H1 (cell line): Measurements from ENCODE around the gene PLLP. TPM values are rescaled to one million over a fixed set of nuclear protein-coding genes. Genes with fewer than 3 reads are reported as not detected.

Source experiments
- CTCF ChIA-PET: fragments of 300-600 bp; sonication (Branson Sonifier 250); formaldehyde crosslinking; loops from one replicate; lab custom pipeline; 2021; ENCODE audit not compliant: partially characterized antibody; lab: Charles Lee
- POLR2A ChIA-PET: fragments of 300-600 bp; sonication (Branson Sonifier 250); formaldehyde crosslinking; loops from one replicate; lab custom pipeline; 2021; ENCODE audit warnings: inconsistent platforms; ENCODE audit not compliant: partially characterized antibody; lab: Charles Lee
- DNase-seq, 2 experiments: peaks; one replicate each; pipeline versions ENCODE4 v3.0.0 to v3.0.0-alpha.2; 2010 to 2022; ENCODE audit warnings: low spot score in 2 of 2, low read depth in 1 of 2, mixed read lengths in 1 of 2
- FAIRE-seq: peaks from 2 replicates; lab custom pipeline; 2011; peaks lifted over from hg19 to GRCh38; lab: Jason Lieb, UNC
- H2AFZ ChIP-seq: 2 replicates; pipeline ENCODE4 v1.8.1; 2012; ENCODE audit warnings: low read length, inconsistent platforms
- H2AK5ac ChIP-seq: 2 replicates; pipeline ENCODE4 v1.6.1; 2013; ENCODE audit warnings: low read depth, low read length
- H2BK120ac ChIP-seq: replicated peaks from 2 replicates; pipeline ENCODE3; 2013; ENCODE audit warnings: low read depth, low read length, inconsistent platforms
- H2BK12ac ChIP-seq: 2 replicates; pipeline ENCODE4 v1.6.1; 2013; ENCODE audit warnings: low read depth, low read length
- H2BK15ac ChIP-seq: 2 replicates; pipeline ENCODE4 v1.6.1; 2013; ENCODE audit warnings: low read length
- H2BK20ac ChIP-seq: 2 replicates; pipeline ENCODE4 v1.6.1; 2013; ENCODE audit warnings: low read length
- H2BK5ac ChIP-seq: 2 replicates; pipeline ENCODE4 v1.6.1; 2013; ENCODE audit warnings: low read depth, low read length
- H3K14ac ChIP-seq: 2 replicates; pipeline ENCODE4 v1.6.1; 2013; ENCODE audit warnings: inconsistent platforms; ENCODE audit not compliant: insufficient read length
- H3K18ac ChIP-seq: 2 replicates; pipeline ENCODE4 v1.6.1; 2013; ENCODE audit warnings: low read length; ENCODE audit errors: extremely low read depth
- H3K23ac ChIP-seq: 2 replicates; pipeline ENCODE4 v1.6.1; 2013; ENCODE audit warnings: inconsistent platforms; ENCODE audit not compliant: insufficient read length
- H3K23me2 ChIP-seq: 2 replicates; pipeline ENCODE4 v1.6.1; 2013; ENCODE audit warnings: low read depth, low read length
- H3K27ac ChIP-seq: 2 replicates; pipeline ENCODE4 v1.6.1; 2011; ENCODE audit warnings: low read depth, low read length, inconsistent platforms
- H3K27me3 ChIP-seq, 4 experiments: replicated peaks in 1 of 4; 1 replicate in 1 of 4; 2 replicates in 3 of 4; pipeline versions ENCODE4 v1.6.1 to v1.8.1; 2011 to 2013; ENCODE audit warnings: low read length in 3 of 4, mild to moderate bottlenecking in 3 of 4, inconsistent platforms in 2 of 4, mixed read lengths in 2 of 4, moderate library complexity in 1 of 4; ENCODE audit not compliant: control insufficient read depth in 3 of 4, insufficient read depth in 3 of 4; ENCODE audit errors: extremely low read depth in 1 of 4
- H3K36me3 ChIP-seq, 4 experiments: 2 replicates each; pipeline versions ENCODE4 v1.6.1 to v1.8.1; 2011 to 2013; ENCODE audit warnings: mild to moderate bottlenecking in 4 of 4, low read length in 3 of 4, moderate library complexity in 2 of 4, control low read depth in 1 of 4, inconsistent platforms in 1 of 4; ENCODE audit not compliant: insufficient read depth in 4 of 4, control insufficient read depth in 2 of 4
- H3K4ac ChIP-seq: replicated peaks from 2 replicates; pipeline ENCODE3; 2013; ENCODE audit warnings: low read length, low read depth, mixed read lengths, inconsistent platforms; ENCODE audit not compliant: insufficient read length
- H3K4me1 ChIP-seq, 4 experiments: replicated peaks in 1 of 4; 1 replicate in 1 of 4; 2 replicates in 3 of 4; pipeline versions ENCODE4 v1.6.1 to v1.8.1; 2011 to 2013; ENCODE audit warnings: low read length in 3 of 4, inconsistent platforms in 2 of 4, mixed read lengths in 1 of 4; ENCODE audit not compliant: insufficient read depth in 4 of 4, control insufficient read depth in 3 of 4
- H3K4me2 ChIP-seq, 2 experiments: 2 replicates each; pipeline versions ENCODE4 v1.6.1 to v1.8.1; 2011 to 2013; ENCODE audit warnings: low read depth in 2 of 2, low read length in 2 of 2, control low read depth in 1 of 2, inconsistent platforms in 1 of 2, mild to moderate bottlenecking in 1 of 2; ENCODE audit not compliant: insufficient read depth in 1 of 2
- H3K4me3 ChIP-seq, 4 experiments: fragments of 200-600, 300-600 bp in 1 of 4; sonication (generic), shearing (Covaris generic), sonication (Bioruptor Twin) in 1 of 4; 2 replicates each; pipeline versions ENCODE4 v1.5.1 to v1.8.1; 2011 to 2016; ENCODE audit warnings: low read length in 4 of 4, low read depth in 3 of 4, control low read depth in 2 of 4, inconsistent platforms in 2 of 4, mild to moderate bottlenecking in 2 of 4, mixed read lengths in 1 of 4, moderate library complexity in 1 of 4; ENCODE audit not compliant: insufficient read depth in 2 of 4; ENCODE audit errors: extremely low read depth in 1 of 4
- H3K56ac ChIP-seq: replicated peaks from 2 replicates; pipeline ENCODE3; 2013; ENCODE audit warnings: low read depth, mild to moderate bottlenecking, mixed read lengths, low read length, inconsistent platforms; ENCODE audit not compliant: insufficient read length
- H3K79me1 ChIP-seq: 2 replicates; pipeline ENCODE4 v1.6.1; 2013; ENCODE audit warnings: low read depth, low read length, control low read depth
- H3K79me2 ChIP-seq, 2 experiments: 2 replicates each; pipeline versions ENCODE4 v1.6.1 to v1.8.1; 2012 to 2013; ENCODE audit warnings: low read length in 2 of 2, mild to moderate bottlenecking in 2 of 2, inconsistent platforms in 1 of 2; ENCODE audit not compliant: insufficient read depth in 2 of 2, control insufficient read depth in 1 of 2
- H3K9ac ChIP-seq, 4 experiments: replicated peaks in 1 of 4; 1 replicate in 1 of 4; 2 replicates in 3 of 4; pipeline versions ENCODE4 v1.6.1 to v1.8.1; 2011 to 2013; ENCODE audit warnings: low read depth in 3 of 4, low read length in 3 of 4, control low read depth in 2 of 4, mild to moderate bottlenecking in 2 of 4, moderate library complexity in 2 of 4, inconsistent platforms in 1 of 4; ENCODE audit errors: extremely low read depth in 1 of 4
- H3K9me3 ChIP-seq, 2 experiments: 2 replicates each; pipeline versions ENCODE4 v1.6.1 to v1.8.1; 2012 to 2013; ENCODE audit warnings: mild to moderate bottlenecking in 2 of 2, moderate library complexity in 2 of 2, control low read depth in 1 of 2, inconsistent platforms in 1 of 2, low read depth in 1 of 2, low read length in 1 of 2, mixed read lengths in 1 of 2; ENCODE audit not compliant: insufficient read depth in 2 of 2
- H4K20me1 ChIP-seq, 2 experiments: replicated peaks in 1 of 2; 2 replicates each; pipeline versions ENCODE3 to v1.8.1; 2011 to 2013; ENCODE audit warnings: inconsistent platforms in 2 of 2, low read length in 2 of 2, mild to moderate bottlenecking in 1 of 2; ENCODE audit not compliant: insufficient read depth in 2 of 2, control insufficient read depth in 1 of 2
- H4K5ac ChIP-seq: 2 replicates; pipeline ENCODE4 v1.6.1; 2013; ENCODE audit warnings: low read length, low read depth, mixed read lengths, inconsistent platforms; ENCODE audit not compliant: insufficient read length
- H4K8ac ChIP-seq: 2 replicates; pipeline ENCODE4 v1.8.0; 2013; ENCODE audit warnings: mild to moderate bottlenecking, moderate library complexity, low read length, inconsistent platforms; ENCODE audit not compliant: insufficient read depth; ENCODE audit errors: extremely low read depth
- H4K91ac ChIP-seq: replicated peaks from 2 replicates; pipeline ENCODE3; 2013; ENCODE audit warnings: low read length, mixed read lengths, inconsistent platforms; ENCODE audit not compliant: insufficient read length
- EZH2 ChIP-seq: fragments of 200-600 bp; sonication (generic); IDR thresholded peaks from 2 replicates; pipeline ENCODE4 v1.7.1; 2012; ENCODE audit warnings: low read depth, mild to moderate bottlenecking, moderate library complexity, low read length, inconsistent platforms; ENCODE audit not compliant: severe bottlenecking
- MAFK ChIP-seq: IDR thresholded peaks from 2 replicates; pipeline ENCODE4 v1.6.1; 2012; ENCODE audit warnings: low read depth, mild to moderate bottlenecking, improper control_type of control experiment, low read length
- POU5F1 ChIP-seq: IDR thresholded peaks from 2 replicates; pipeline ENCODE4 v1.6.1; 2011; ENCODE audit warnings: low read depth, mild to moderate bottlenecking, low read length, moderate library complexity
- RFX5 ChIP-seq: IDR thresholded peaks from 2 replicates; pipeline ENCODE4 v1.6.1; 2011; ENCODE audit warnings: low read depth, low read length, improper control_type of control experiment, borderline replicate concordance
- SAP30 ChIP-seq: fragments of 300-600 bp; sonication (generic); IDR thresholded peaks from 2 replicates; pipeline ENCODE4 v1.7.1; 2012; ENCODE audit warnings: low read length, moderate library complexity, mild to moderate bottlenecking, inconsistent platforms; ENCODE audit not compliant: insufficient read depth, insufficient replicate concordance
- TAF1 ChIP-seq: IDR thresholded peaks from 2 replicates; pipeline ENCODE4 v1.6.1; 2011; ENCODE audit warnings: mild to moderate bottlenecking, low read depth, low read length
- TCF12 ChIP-seq: IDR thresholded peaks from 2 replicates; pipeline ENCODE4 v1.6.1; 2011; ENCODE audit warnings: low read depth, mild to moderate bottlenecking, low read length
- WGBS, 2 experiments: shearing (Covaris generic) in 1 of 2; methylation state at CpG; one replicate each; pipeline versions ENCODE4 v1.1.6 to v1.1.7; 2013 to 2015; ENCODE audit warnings: low lambda C conversion rate in 2 of 2, mixed read lengths in 2 of 2, inconsistent platforms in 1 of 2, low coverage in 1 of 2, missing lambda C conversion rate in 1 of 2; ENCODE audit not compliant: insufficient replicate concordance in 2 of 2, insufficient coverage in 1 of 2, insufficient read length in 1 of 2; ENCODE audit errors: extremely low coverage in 1 of 2, missing lambda C conversion rate in 1 of 2; 5-methylcytosine and 5-hydroxymethylcytosine counted together
- polyA plus RNA-seq, 7 experiments: library from polyadenylated mRNA; depleted of rRNA in 3 of 7; stranded (reverse) in 5 of 7; unstranded in 2 of 7; fragments of >200 nt in 5 of 7; fragments of 200-250 nt in 2 of 7; gene quantifications; 1 replicate in 5 of 7; 2 replicates in 1 of 7; 4 replicates in 1 of 7; pipeline versions ENCODE4 v1.2.1 to v1.2.3, GENCODE V29; 2011 to 2013; ENCODE audit warnings: missing spikeins in 2 of 7, mixed read lengths in 2 of 7
- total RNA-seq: library from RNA; stranded (reverse); fragmentation: NEBNext Ultra II Directional; extraction: Animal tissue kit (Norgen Biotek cat#: 25700); gene quantifications from 2 replicates; pipeline ENCODE4 v1.2.1, GENCODE V29; 2021

PLLP gene
- total and polyA plus RNA-seq, 2 of the 8 experiments (the other 6 are each of a cell fraction or from before 2014, with no cell fraction given), result 2.9 to 10.6 TPM

GRCh38 chr16:57225978-57226377 is 58.5 kb downstream of the PLLP start:
- Histone ChIP-seq H3K9me3 (no peaks in the 10 kb centered on the region), H3K4me2 (no peak overlapping the region), H2AK5ac (no peak overlapping the region), H3K4ac (no peak overlapping the region), H4K8ac (no peak overlapping the region), H2AFZ (no peak overlapping the region), H3K56ac (no peak overlapping the region), H2BK12ac (no peak overlapping the region), H2BK5ac (no peak overlapping the region), H3K79me1 (no peaks in the 10 kb centered on the region), H4K5ac (no peak overlapping the region), H3K4me1 (no peaks in the 10 kb centered on the region), H3K23ac (no peak overlapping the region), H3K9ac (no peak overlapping the region), H3K4me3 (no peak overlapping the region), H4K91ac (no peak overlapping the region), H3K18ac (no peak overlapping the region), H3K27ac (no peak overlapping the region), H2BK15ac (no peak overlapping the region), H3K14ac (no peak overlapping the region), H3K23me2 (no peaks in the 10 kb centered on the region), H3K27me3 (no peaks in the 10 kb centered on the region), H2BK20ac (no peak overlapping the region), H4K20me1 (no peaks in the 10 kb centered on the region), H2BK120ac (no peak overlapping the region), H3K36me3 (peaks cover 5 to 46% (median 28%) of the 10 kb centered on the region in 4 experiments; a peak in 7 of 8 replicates), H3K79me2 (no peaks in the 10 kb centered on the region)
- no peak for DNase-seq
- 94% methylated on average over 7 of the region's 7 CpGs; no CpG with 5 or more reads in 1 of the 2 experiments for WGBS, 2 experiments
- POLR2A ChIA-PET, result no interaction called here
- CTCF ChIA-PET, result no interaction called here
- no peak for FAIRE-seq
- TF ChIP-seq MAFK, result no peak
- TF ChIP-seq POU5F1, result no peak
- TF ChIP-seq TCF12, result no peak
- TF ChIP-seq TAF1, result no peak
- TF ChIP-seq SAP30, result no peak
- no peak for TF ChIP-seq RFX5
- no peak for TF ChIP-seq EZH2
